Prostate gland (tissue), 2 donors: ENCODE data around the gene DDX39B. TPM values are rescaled to one million over a fixed set of nuclear protein-coding genes. Genes with fewer than 3 reads are reported as not detected.

Source experiments
- DNase-seq: peaks from one replicate; pipeline ENCODE4 v3.0.0-alpha.2; 2019; ENCODE audit warnings: low spot score
- H3K27ac ChIP-seq, 2 donors: fragments of 200-600 bp; sonication (generic); 2 replicates each; pipeline ENCODE4 v1.5.1; 2017 to 2019
- H3K27me3 ChIP-seq: fragments of 200-600 bp; sonication (generic); replicated peaks from 2 replicates; pipeline ENCODE4 v1.5.1; 2019; ENCODE audit not compliant: insufficient read depth
- H3K36me3 ChIP-seq, 2 donors: fragments of 200-600 bp; sonication (generic); 1 replicate in 1 of 2; 2 replicates in 1 of 2; pipeline versions ENCODE4 v1.5.1 to v1.8.1; 2017 to 2019
- H3K4me1 ChIP-seq: fragments of 200-600 bp; sonication (generic); replicated peaks from 2 replicates; pipeline ENCODE4 v1.5.1; 2019
- H3K4me3 ChIP-seq, 2 donors: fragments of 200-600 bp; sonication (generic); 2 replicates each; pipeline ENCODE4 v1.5.1; 2017 to 2019
- H3K9me3 ChIP-seq: fragments of 200-600 bp; sonication (generic); 2 replicates; pipeline ENCODE4 v1.5.1; 2017
- CTCF ChIP-seq, 4 experiments: fragments of 200-600 bp in 2 of 4; fragments of 450-650 bp in 2 of 4; sonication (generic) in 2 of 4; IDR thresholded peaks; 1 replicate in 3 of 4; 2 replicates in 1 of 4; pipeline ENCODE4 v1.5.1; 2016 to 2019; ENCODE audit warnings: antibody characterized with exemption in 4 of 4, mild to moderate bottlenecking in 2 of 4, moderate library complexity in 2 of 4
- POLR2A ChIP-seq: fragments of 450-650 bp; IDR thresholded peaks from one replicate; pipeline ENCODE4 v1.6.1; 2016; ENCODE audit warnings: antibody characterized with exemption, mild to moderate bottlenecking
- POLR2AphosphoS5 ChIP-seq: sonication (generic); formaldehyde crosslinking; IDR thresholded peaks from one replicate; pipeline ENCODE4 v1.6.1; 2017; ENCODE audit warnings: antibody characterized with exemption
- whole genome bisulfite sequencing: methylation state at CpG from one replicate; pipeline ENCODE4 v1.1.5; 2018; 5-methylcytosine and 5-hydroxymethylcytosine counted together
- intact Hi-C: fragments of 100-400 bp; cut with DNase I; formaldehyde crosslinking; loops from one replicate; pipeline ENCODE4 v1.14.2; 2022
- small RNA-seq, 2 donors: library from RNA; depleted of rRNA; stranded (forward); fragments of <200 nt; gene quantifications; one replicate each; pipeline ENCODE3, GENCODE V24; 2016
- total RNA-seq, 2 donors: library from RNA; depleted of rRNA; stranded (reverse); fragments of >200 nt; gene quantifications; one replicate each; pipeline ENCODE4 v1.1.0, GENCODE V29; 2016

The DDX39B gene
- total RNA-seq, 2 donors from 2014 or later = 227 to 390 TPM

- Histone ChIP-seq H3K9me3 (no peaks in the 10 kb centered on the region), H3K4me3 (no peak overlapping the region), H3K27ac (no peak overlapping the region), H3K4me1 (no peaks in the 10 kb centered on the region), H3K27me3 (no peaks in the 10 kb centered on the region), H3K36me3 (no peaks in the 10 kb centered on the region)
- WGBS = 86% methylated on average over 1 of the region's 1 CpG
- intact Hi-C loops = no loop called here
- no peak for TF ChIP-seq POLR2A
- no peak for TF ChIP-seq CTCF (IDR thresholded peaks at IDR 0.05)
- no peak for TF ChIP-seq POLR2AphosphoS5
- no peak for DNase-seq
Measured at GRCh38 chr6:31485055-31485454, 56.7 kb downstream of the DDX39B start.

GRCh38 chr6:31483392-31483791 is 58.4 kb downstream of the DDX39B start:
- no peaks in the 10 kb centered on the region for H3K4me1 ChIP-seq
- no peak overlapping the region for H3K4me3 ChIP-seq
- intact Hi-C loops = no loop called here
- no peak for DNase-seq
- H3K9me3 ChIP-seq = no peaks in the 10 kb centered on the region
- TF ChIP-seq POLR2A = no peak
- no peak for TF ChIP-seq CTCF (IDR thresholded peaks at IDR 0.05)
- no peak overlapping the region for H3K27ac ChIP-seq
- no peaks in the 10 kb centered on the region for H3K27me3 ChIP-seq
- H3K36me3 ChIP-seq = no peaks in the 10 kb centered on the region
- 72% methylated on average over 2 of the region's 2 CpGs for WGBS

- Histone ChIP-seq H3K4me3 (no peak overlapping the region), H3K27me3 (no peaks in the 10 kb centered on the region), H3K9me3 (no peaks in the 10 kb centered on the region), H3K36me3 (no peaks in the 10 kb centered on the region), H3K27ac (no peak overlapping the region), H3K4me1 (no peaks in the 10 kb centered on the region)
- DNase-seq = no peak
- no peak for TF ChIP-seq POLR2AphosphoS5
- no peak for TF ChIP-seq CTCF (IDR thresholded peaks at IDR 0.05)
- TF ChIP-seq POLR2A = no peak
- intact Hi-C loops = no loop called here
- WGBS = 85% methylated on average over 11 of the region's 11 CpGs
Measured at GRCh38 chr6:31480574-31480973, 61.2 kb downstream of the DDX39B start.

Small RNA genes lying within 50 kb of the gene (small RNA-seq; reads per million reads assigned to genes)
- gene AL663061.1 (0 reads per million in 2 donors), gene RF00019 (0 reads per million in 2 donors), gene SNORD117 (230 to 261 reads per million in 2 donors), gene SNORD84 (0 reads per million in 2 donors)

Other genes with a start within 250 kb of the DDX39B start
- gene HLA-B, start 184.8 kb downstream of the DDX39B start, total RNA-seq = 100 to 1,000 TPM; 846 to 899 TPM
- gene MICA, start 138.4 kb downstream of the DDX39B start, total RNA-seq = 10 to 100 TPM; 16.1 to 22.8 TPM
- 1 to 10 TPM; 1.3 to 5.5 TPM for gene MICB, start 43.9 kb downstream of the DDX39B start, total RNA-seq
- not detected for gene MCCD1, start 13.0 kb downstream of the DDX39B start, total RNA-seq
- gene ATP6V1G2, start 4.6 kb upstream of the DDX39B start, total RNA-seq = under 1 TPM; 0.36 to 0.74 TPM
- gene NFKBIL1, start 5.6 kb upstream of the DDX39B start, total RNA-seq = 10 to 100 TPM; 38.0 to 48.7 TPM
- 1 to 10 TPM in 1 of 2 donors, not detected in 1; 1.2 TPM for gene LTA, start 30.3 kb upstream of the DDX39B start, total RNA-seq
- under 1 TPM in 1 of 2 donors, not detected in 1; 0.23 TPM for gene TNF, start 33.6 kb upstream of the DDX39B start, total RNA-seq
- gene LTB, start 40.4 kb upstream of the DDX39B start, total RNA-seq = under 1 TPM in 1 of 2 donors, not detected in 1; 0.97 TPM
- gene LST1, start 44.3 kb upstream of the DDX39B start, total RNA-seq = 1 to 10 TPM in 1 of 2 donors, not detected in 1; 3.1 TPM
- not detected for gene NCR3, start 51.0 kb upstream of the DDX39B start, total RNA-seq
- 10 to 100 TPM; 11.1 to 14.6 TPM for gene AIF1, start 73.2 kb upstream of the DDX39B start, total RNA-seq
- gene PRRC2A, start 78.7 kb upstream of the DDX39B start, total RNA-seq = 100 to 1,000 TPM; 129 to 247 TPM
- 100 to 1,000 TPM; 261 to 537 TPM for gene BAG6, start 110.7 kb upstream of the DDX39B start, total RNA-seq
- gene APOM, start 113.9 kb upstream of the DDX39B start, total RNA-seq = 1 to 10 TPM; 1.6 to 6.8 TPM
- gene C6orf47, start 118.8 kb upstream of the DDX39B start, total RNA-seq = 10 to 100 TPM; 25.5 to 30.1 TPM
- 10 to 100 TPM; 19.7 to 28.1 TPM for gene GPANK1, start 123.0 kb upstream of the DDX39B start, total RNA-seq
- gene CSNK2B, start 124.1 kb upstream of the DDX39B start, total RNA-seq = 100 to 1,000 TPM; 214 to 285 TPM
- 10 to 100 TPM in 1 of 2 donors, 1 to 10 TPM in 1; 1.8 to 13.0 TPM for gene LY6G5B, start 128.0 kb upstream of the DDX39B start, total RNA-seq
- 1 to 10 TPM; 1.6 to 2.6 TPM for gene LY6G5C, start 139.1 kb upstream of the DDX39B start, total RNA-seq
- 10 to 100 TPM; 78.1 to 83.6 TPM for gene ABHD16A, start 161.3 kb upstream of the DDX39B start, total RNA-seq
- 1 to 10 TPM in 1 of 2 donors, not detected in 1; 3.7 TPM for gene LY6G6F, start 164.9 kb upstream of the DDX39B start, total RNA-seq
- gene LY6G6D, start 173.3 kb upstream of the DDX39B start, total RNA-seq = not detected
- not detected for gene LY6G6C, start 179.7 kb upstream of the DDX39B start, total RNA-seq
- gene MPIG6B, start 181.4 kb upstream of the DDX39B start, total RNA-seq = under 1 TPM in 1 of 2 donors, not detected in 1; 0.74 TPM
- 10 to 100 TPM; 73.3 to 83.7 TPM for gene DDAH2, start 187.3 kb upstream of the DDX39B start, total RNA-seq
- gene CLIC1, start 194.5 kb upstream of the DDX39B start, total RNA-seq = 100 to 1,000 TPM; 224 to 331 TPM
- 10 to 100 TPM; 10.5 to 72.4 TPM for gene MSH5, start 198.0 kb upstream of the DDX39B start, total RNA-seq
- 10 to 100 TPM in 1 of 2 donors, 1 to 10 TPM in 1; 1.9 to 15.7 TPM for gene SAPCD1, start 220.7 kb upstream of the DDX39B start, total RNA-seq
- 10 to 100 TPM in 1 of 2 donors, 1 to 10 TPM in 1; 2.7 to 13.0 TPM for gene VWA7, start 235.3 kb upstream of the DDX39B start, total RNA-seq